AG04450 (cell line): ENCODE measurements around the gene GLUD2. TPM values are rescaled to one million over a fixed set of nuclear protein-coding genes. Genes with fewer than 3 reads are reported as not detected.

ENCODE experiments used
- CTCF ChIA-PET: fragments of 300-600, 350-600 bp; formaldehyde crosslinking; extraction: SDS; loops from one replicate; lab custom pipeline; 2022; ENCODE audit warnings: antibody characterized with exemption, inconsistent platforms; lab: Charles Lee
- POLR2A ChIA-PET: fragments of 350-600 bp; formaldehyde crosslinking; extraction: SDS; loops from one replicate; lab custom pipeline; 2021; ENCODE audit warnings: antibody characterized with exemption, inconsistent platforms; lab: Yijun Ruan, JAX
- DNase-seq: peaks from one replicate; pipeline ENCODE4 v3.0.0-alpha.2; 2011; ENCODE audit warnings: low read depth, low spot score
- H3K27ac ChIP-seq: one replicate; pipeline ENCODE4 v1.5.1; 2012; ENCODE audit warnings: low read depth, low read length, control low read depth
- H3K27me3 ChIP-seq: one replicate; pipeline ENCODE4 v1.6.0; 2012; ENCODE audit warnings: low read length; ENCODE audit not compliant: control insufficient read depth, insufficient read depth
- H3K4me3 ChIP-seq: 2 replicates; pipeline ENCODE4 v1.5.1; 2011; ENCODE audit warnings: mild to moderate bottlenecking, low read depth, low read length, control low read depth
- H3K9me3 ChIP-seq: 2 replicates; pipeline ENCODE4 v1.5.1; 2012; ENCODE audit warnings: low read length; ENCODE audit not compliant: control insufficient read depth, insufficient read depth
- CTCF ChIP-seq: IDR thresholded peaks from 2 replicates; pipeline ENCODE4 v1.5.1; 2011; ENCODE audit warnings: low read depth, low read length, control low read depth, inconsistent platforms
- polyA plus RNA-seq: library from polyadenylated mRNA; depleted of rRNA; stranded (reverse); fragments of >200 nt; gene quantifications from 2 replicates; pipeline ENCODE4 v1.2.3, GENCODE V29; 2011

GLUD2 gene
- polyA plus RNA-seq, 1 experiment = 1.3 TPM

GRCh38 chrX:121030083-121030482 lies 17.3 kb upstream of the GLUD2 start:
- POLR2A ChIA-PET = no interaction called here
- Histone ChIP-seq H3K27me3 (no peaks in the 10 kb centered on the region), H3K27ac (no peak overlapping the region), H3K9me3 (no peaks in the 10 kb centered on the region), H3K4me3 (no peak overlapping the region)
- TF ChIP-seq CTCF = no peak
- CTCF ChIA-PET = no interaction called here
- DNase-seq = no peak

GRCh38 chrX:121032531-121032930 lies 14.9 kb upstream of the GLUD2 start:
- DNase-seq = no peak
- Histone ChIP-seq H3K27ac (no peak overlapping the region), H3K4me3 (no peak overlapping the region), H3K27me3 (no peaks in the 10 kb centered on the region), H3K9me3 (no peaks in the 10 kb centered on the region)
- no peak for TF ChIP-seq CTCF
- POLR2A ChIA-PET = no interaction called here
- CTCF ChIA-PET = no interaction called here

- ChIA-PET POLR2A (no interaction called here), CTCF (no interaction called here)
- no peak overlapping the region for H3K27ac ChIP-seq
- TF ChIP-seq CTCF = no peak
- no peaks in the 10 kb centered on the region for H3K27me3 ChIP-seq
- DNase-seq = no peak
- peaks cover 3% of the 10 kb centered on the region; the same call in 1 of the 2 replicates for H3K9me3 ChIP-seq
- no peak overlapping the region for H3K4me3 ChIP-seq
These were observed 11.3 kb upstream of the GLUD2 start for GRCh38 chrX:121036137-121036536.

- no peak for DNase-seq
- CTCF ChIA-PET = no interaction called here
- Histone ChIP-seq H3K27ac (no peak overlapping the region), H3K9me3 (peaks cover 3% of the 10 kb centered on the region; the same call in 1 of the 2 replicates), H3K4me3 (no peak overlapping the region), H3K27me3 (no peaks in the 10 kb centered on the region)
- TF ChIP-seq CTCF = no peak
- POLR2A ChIA-PET = no interaction called here
These were observed 10.5 kb upstream of the GLUD2 start for GRCh38 chrX:121036951-121037350.

GRCh38 chrX:121050781-121051180 lies 3.4 kb downstream of the GLUD2 start:
- no peak overlapping the region for H3K27ac ChIP-seq
- H3K9me3 ChIP-seq = no peaks in the 10 kb centered on the region; the same call in 1 of the 2 replicates
- CTCF ChIA-PET = no interaction called here
- H3K27me3 ChIP-seq = no peaks in the 10 kb centered on the region
- POLR2A ChIA-PET = no interaction called here
- no peak for DNase-seq
- no peak overlapping the region for H3K4me3 ChIP-seq
- TF ChIP-seq CTCF = no peak
